Activated T-cell treated with anti-CD3 and anti-CD28 coated beads for 48 hours (primary cell): Measurements from ENCODE around the gene CIAO3.

ENCODE experiments used
- DNase-seq: peaks from one replicate; pipeline ENCODE4 v3.0.0-alpha.2; 2020; ENCODE audit warnings: low read depth

CIAO3 gene

DNA sequence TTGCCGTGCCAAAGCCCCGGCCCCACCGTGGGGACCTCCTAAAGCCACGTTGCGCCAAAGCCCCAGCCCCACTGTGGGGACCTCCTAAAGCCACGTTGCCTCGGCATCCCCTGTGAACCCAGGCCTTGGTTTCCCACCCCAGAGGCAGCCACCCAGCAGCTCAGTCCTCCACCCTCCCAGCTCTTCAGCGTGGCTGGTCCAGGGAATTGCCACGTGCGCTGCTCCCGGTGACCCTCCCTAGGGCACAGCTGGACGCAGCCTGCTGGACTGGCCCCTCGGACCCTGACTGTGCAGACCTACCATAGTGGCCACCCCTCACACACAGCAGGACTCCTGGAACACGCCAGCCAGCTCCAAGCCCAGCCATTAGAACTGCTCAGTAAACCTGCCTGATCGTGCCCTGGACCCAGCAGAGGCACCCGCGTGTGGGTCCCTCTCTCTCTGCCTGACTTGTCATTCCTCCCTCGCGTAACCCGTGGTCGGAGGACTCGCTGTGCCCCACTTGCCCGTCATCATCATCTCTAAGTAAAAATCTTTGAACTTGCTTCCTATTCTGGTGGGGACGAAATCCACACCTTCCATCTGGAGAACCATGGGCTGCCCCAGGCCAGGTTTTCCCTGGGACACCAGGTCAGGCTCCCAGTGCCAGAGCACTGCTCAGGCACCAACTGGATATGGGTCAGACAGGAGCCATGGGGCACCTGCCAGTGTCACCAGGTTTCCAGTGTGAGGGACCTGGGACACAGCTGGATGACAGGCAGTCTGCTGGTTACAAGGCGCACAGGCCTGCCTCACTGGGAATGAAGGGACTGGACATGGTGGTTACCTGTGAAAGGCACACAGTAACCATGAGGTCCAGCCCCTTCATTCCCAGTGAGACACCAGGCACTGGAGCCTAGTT is 5.6 kb downstream of the CIAO3 start:
- DNase-seq, result no peak

DNA sequence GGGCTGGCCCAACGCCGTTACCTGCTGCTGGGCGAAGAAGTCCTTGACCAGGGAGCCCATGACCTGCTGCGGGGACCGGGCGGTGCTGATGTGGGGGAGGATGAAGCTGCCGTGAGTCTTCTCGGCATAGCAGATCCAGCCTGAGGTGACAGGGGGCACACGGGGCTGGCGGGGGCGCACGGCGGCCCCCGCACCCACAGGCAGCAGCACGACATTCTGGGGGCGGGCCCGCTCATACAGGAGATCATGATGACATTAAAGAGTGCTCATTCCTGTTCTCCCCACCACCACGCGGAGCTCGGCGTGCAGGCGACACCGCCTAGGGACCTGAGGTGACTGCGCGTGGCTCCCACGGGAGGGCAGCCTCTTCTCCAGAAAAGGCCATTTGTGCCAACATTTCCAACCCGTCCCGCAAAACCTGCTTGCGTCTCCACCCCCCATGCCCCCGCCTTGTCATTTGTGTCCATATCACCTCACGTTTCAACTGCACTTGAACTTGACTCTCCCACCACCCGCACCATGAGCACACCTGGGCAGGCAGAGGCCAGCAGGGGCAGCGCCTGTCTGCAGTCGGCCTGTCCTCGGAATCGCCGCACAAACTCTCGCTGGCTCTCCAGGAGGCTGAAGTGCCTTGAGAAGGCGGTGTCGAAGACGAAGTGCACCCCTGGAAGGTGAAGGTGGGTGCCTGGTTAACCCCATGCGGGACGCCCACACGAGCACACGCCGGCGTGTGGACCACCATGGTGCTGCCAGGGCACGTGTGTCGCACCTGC is 6.4 kb downstream of the CIAO3 start:
- DNase-seq, result no peak

DNA sequence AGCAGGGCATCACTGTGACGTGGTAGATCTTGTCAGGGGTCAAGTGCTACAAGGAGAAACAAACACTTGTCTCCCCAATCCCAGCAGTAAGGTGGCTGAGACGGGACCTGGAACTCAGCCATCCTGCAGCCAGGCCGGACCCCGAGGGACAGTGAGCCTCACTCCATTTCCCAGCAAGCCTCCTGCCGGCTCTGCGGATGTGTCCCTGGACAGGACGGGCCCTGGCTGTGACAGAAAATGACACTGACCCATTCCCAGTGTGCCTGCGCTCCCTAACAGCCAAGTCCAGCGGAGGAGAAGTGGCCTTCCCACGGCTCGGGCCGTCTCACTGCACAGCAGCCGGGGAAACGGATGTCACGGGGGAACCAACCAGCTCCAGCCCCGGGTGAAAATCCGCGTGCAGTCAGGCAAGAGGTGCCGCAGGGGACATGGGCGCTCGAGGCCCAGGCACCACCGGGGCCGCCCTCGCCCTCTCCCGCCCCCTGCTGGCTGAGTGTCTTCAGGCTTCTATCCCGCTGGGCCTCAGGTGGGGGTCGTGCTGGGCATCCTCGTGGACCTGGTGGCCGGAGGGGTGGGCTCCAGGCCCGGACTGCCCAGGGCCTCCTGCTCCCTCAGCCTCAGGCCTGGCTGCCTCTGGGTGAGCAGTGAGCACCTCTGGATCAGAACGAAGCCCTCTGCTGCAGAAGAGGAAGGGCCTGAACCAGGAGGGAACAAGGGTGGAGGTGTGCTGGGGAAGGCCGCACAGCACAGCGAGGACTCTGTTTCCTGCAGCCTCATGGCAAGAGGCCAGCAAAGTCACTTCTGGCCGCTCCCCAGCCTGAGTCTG is 7.2 kb downstream of the CIAO3 start:
- DNase-seq, result peak; percentile 50

DNA sequence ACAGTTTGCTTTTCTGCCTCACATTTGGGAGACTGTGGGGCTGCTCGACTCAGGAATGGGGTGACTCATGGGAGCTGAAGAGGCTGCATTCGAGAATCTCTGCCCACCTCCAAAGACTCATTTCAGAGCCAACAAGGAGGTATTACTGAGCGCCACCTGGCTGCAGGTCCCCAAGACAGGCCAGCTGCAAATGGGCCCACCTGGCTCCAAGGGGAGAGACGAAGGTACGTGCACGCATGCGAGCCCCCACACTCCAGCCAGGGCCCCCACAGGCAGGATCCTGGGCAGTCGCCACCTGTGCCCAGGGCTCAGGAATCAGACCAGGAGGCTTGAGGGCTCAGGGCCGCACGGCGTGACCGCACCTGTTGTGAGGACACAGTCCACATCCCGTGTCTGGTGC is 7.9 kb downstream of the CIAO3 start:
- DNase-seq, result no peak

DNA sequence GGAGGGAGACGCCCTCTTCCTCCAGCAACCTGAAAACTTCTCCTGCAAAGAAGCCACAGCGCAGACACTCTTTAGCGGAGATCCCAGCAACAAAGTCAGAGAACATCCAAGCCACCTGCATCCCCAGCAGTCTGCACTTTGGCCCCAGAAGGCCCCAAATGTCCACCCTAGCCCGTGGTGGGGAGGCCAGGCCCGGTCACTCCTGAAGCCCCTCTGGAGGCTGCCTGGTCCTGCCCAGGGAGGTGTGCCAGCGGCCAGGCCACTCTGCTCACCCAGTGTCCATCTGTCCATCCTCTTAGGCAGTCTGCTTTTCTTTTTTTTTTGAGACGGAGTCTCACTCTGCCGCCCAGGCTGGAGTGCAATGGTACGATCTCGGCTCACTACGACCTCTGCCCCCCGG is 8.5 kb downstream of the CIAO3 start:
- no peak for DNase-seq

DNA sequence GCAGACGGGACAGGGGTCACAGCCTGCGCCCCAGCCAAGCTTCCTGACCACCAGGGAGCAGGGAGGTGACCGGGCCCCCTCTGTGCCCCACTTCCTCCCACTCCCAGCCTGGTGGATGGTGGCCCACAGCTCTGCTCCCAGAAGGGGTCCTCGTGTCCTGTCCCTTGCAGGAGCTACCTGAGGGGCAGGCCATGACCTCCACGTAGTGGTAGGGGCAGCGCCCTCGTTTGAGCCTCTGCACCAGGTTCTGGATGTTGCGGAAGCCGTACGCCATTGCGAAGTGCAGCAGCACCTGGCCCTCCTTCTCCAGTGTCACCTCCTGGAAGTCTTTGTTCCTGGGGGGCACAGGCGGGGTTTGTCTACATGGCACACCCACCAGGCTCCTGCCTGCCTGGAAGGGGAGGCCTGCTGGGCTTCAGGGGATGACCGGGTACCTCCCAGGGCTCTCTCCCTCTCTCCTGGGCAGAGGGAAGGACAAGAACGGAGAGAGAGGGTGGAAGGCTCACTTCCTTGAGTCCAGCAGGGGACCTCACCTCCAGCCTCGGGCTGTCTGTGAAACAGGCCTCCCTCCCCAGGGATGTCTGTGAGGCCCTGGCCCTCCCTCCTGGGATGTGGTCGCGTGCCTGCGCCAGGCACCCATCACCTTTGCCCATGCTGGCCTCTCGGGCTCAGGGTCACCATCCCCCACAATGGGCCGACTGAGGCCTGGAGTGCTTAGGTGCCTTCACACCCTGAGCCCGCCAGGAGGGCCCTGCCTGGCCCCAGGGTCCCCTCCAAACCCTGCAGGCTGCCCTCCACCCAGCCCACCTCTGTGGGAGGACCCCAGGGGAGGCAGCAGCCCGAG is 9.9 kb downstream of the CIAO3 start:
- no peak for DNase-seq

DNA sequence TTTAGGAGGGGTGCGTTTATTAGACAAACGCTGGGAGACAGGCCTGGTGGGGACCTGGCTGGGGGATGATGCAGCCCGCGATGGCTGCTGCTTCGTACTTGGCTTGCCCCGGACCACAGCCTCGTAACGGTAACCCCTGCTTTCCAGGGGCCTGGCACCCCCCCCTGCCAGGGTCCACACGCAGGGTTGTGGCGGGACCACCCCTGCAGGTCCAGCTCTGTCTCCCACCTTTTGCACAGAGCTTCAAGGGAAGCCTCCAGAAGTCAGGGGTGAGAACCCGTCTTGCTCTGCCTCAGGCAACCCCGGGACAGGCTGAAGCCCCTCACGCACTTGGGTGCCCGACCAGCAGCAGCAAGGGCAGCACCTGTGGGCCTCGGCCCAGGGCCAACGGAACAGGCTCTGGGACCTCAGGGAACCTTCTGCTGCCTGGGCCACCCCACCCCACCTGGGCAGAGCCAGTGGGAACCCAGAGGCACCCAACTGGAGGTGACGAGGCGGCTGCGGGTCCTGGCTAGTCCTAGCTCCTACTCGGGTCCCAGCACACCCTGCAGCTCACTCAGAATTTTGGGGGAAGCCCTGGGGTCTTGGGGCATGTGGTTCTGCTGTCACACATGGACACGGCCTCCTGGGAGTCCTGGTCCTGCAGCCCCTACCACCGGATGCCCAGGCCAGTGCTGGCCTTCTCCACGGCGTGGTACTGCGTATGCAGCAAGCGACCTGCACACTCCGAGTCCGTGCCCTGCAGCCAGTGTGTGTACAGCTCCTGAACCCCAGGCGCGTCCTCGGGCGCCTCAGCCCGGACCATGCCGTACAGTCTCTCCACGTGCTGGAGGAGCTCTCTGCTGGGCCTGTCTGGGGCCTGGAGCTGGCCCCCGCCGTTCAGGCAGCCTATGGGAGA is 10.8 kb downstream of the CIAO3 start:
- DNase-seq, result no peak

DNA sequence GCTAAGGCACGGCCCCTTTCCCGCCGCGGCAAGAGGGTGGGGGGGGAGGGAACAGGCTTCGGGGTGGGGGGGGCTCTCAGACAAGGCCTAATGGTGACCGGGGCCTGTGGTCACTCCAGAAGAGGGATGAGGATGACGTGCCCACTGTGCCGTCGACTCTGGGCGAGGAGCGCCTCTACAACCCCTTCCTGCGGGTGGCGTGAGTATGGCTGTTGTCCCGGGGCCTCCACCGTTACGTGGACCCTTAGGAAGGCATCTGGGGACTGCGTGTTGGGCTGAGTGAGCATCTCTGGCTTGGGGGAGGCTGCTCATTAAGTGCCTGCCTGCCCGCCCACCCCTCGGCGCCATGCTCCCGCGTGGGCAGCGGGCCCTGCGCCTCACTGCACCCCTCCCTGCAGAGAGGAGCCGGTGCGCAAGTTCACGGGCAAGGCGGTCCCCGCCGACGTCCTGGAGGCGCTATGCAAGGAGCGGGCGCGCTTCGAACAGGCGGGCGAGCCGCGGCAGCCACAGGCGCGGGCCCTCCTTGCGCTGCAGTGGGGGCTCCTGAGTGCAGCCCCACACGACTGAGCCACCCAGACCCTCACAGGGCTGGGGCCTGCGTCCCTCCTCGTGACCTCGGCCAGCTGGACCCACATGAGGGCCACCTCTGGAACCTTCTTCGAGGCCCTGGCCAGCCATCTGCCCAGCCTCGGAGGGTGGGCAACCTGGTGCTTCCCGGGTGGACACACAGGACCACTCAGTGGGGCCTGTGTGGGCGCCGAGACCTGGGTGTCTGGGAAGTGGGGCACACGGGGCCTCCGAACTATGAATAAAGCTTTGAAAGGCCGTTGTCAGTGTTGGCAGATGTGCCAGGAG is 11.7 kb downstream of the CIAO3 start:
- DNase-seq, result no peak

DNA sequence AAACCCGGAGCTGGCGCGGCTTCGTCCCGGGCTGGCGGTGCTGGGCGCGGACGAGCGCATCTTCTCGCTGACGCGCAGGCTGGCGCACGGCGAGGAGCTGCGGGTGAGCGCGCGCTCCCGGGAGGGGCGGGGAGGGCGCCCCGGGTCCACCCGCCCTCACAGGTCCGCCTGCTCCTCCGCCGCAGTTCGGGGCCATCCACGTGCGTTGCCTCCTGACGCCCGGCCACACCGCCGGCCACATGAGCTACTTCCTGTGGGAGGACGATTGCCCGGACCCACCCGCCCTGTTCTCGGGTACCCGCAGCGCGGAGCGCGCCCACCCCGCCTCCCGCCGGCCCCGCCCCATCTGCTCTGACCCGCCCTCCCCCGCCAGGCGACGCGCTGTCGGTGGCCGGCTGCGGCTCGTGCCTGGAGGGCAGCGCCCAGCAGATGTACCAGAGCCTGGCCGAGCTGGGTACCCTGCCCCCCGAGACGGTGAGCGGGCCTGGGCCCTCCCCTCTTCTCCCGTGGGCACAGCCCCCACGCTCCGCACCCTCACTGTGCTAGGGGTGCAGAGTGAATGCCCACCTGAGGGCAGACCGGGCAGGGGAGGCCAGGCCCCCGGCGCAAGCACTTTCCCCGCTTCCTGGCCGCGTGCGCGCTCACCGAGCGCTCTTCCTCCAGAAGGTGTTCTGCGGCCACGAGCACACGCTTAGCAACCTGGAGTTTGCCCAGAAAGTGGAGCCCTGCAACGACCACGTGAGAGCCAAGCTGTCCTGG is 12.5 kb downstream of the CIAO3 start:
- peak; percentile 66 for DNase-seq

DNA sequence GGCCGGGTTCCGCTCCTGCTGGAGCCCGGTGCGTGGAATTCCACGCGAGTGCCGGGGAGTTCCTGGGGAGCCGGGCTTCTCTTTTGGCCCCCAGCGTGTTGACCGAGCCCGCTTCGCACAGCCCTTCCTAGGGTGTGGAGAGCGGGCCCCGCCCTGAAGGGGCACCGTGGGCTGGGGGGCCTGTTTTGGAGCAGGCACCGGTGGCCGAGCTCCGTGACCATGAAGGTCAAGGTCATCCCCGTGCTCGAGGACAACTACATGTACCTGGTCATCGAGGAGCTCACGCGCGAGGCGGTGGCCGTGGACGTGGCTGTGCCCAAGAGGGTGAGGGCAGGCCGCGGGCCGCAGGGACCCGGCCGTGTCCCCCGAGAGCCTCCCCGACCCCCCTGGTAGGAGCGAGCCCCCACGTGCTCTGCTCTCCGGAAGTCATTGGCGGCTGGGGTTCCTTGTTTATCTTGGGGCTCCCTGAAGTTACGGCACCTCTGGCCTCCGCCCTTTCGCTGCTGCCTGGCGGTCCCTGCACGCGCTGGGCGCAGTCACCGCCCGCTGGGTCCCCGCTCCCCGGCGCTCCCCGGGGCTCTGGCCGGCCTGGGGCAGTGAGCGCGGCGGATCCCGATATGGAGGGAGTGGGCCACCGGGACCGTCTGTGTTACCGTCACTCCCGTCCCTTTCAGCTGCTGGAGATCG is 13.4 kb downstream of the CIAO3 start:
- DNase-seq, result no peak

DNA sequence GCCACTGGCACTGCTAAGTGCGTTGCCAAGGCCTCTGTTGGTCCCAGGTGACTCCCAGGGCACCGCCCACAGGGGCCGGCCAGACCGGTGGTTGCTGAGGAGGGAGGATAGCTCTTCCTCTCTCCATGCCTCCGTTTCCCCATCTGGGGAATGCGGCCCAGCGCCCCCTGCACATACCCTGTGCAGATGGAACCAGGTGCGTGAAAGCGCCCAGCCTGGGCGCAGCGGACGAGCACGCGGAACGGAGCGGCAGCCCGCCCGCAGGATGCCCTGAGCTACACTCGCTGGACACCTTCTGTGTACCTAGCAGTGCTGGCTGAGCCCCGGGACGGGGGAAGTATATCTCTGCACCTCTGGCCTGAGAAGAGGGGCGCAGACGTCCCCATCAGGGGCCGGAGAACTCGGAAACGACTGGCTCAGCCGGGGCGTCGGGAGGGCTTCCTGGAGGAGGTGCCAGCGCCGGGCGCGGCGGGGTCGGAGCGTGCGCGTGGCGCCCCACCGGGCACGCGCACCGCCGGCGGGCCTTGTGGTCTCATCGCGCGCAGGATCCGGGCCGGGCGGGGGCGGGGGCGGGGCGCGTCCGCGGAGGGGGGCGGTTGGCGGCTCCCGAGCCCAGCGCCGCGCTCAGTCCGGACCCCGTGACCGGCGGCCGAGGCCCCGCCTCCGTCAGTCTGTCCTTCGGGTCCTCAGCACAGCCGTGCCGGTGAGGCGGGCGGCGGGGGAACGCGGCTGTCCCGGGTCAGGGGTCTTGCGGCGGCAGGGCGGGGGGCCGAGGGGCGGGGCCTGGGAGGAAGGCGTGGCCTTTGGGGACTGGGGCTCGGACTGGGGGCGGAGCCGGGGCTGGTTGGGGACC is 14.1 kb downstream of the CIAO3 start, which contains the start of the genes CCDC78 and HAGHL:
Gene CCDC78, minus strand, starts transcription at position 6 of the 853 bp plus-strand sequence. CDS start 76 bp downstream, outside the sequence.
Gene HAGHL, plus strand, starts transcription at position 669 of the 853 bp plus-strand sequence. CDS start 404 bp downstream, outside the sequence.
- peak; percentile 70 for DNase-seq

DNA sequence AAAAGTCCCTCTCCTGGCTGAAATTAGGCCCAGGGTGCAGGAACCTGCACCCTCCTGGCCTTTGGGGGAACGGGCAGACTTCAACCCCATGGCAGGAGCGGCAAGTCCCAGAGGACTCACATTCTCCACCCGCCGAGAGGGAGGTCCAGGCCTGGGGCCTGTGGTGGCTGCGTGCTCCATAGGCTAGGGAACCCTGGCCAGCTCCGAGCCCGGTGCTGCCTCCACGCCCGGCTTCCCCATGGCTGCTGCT is 14.7 kb downstream of the CIAO3 start:
- no peak for DNase-seq

DNA sequence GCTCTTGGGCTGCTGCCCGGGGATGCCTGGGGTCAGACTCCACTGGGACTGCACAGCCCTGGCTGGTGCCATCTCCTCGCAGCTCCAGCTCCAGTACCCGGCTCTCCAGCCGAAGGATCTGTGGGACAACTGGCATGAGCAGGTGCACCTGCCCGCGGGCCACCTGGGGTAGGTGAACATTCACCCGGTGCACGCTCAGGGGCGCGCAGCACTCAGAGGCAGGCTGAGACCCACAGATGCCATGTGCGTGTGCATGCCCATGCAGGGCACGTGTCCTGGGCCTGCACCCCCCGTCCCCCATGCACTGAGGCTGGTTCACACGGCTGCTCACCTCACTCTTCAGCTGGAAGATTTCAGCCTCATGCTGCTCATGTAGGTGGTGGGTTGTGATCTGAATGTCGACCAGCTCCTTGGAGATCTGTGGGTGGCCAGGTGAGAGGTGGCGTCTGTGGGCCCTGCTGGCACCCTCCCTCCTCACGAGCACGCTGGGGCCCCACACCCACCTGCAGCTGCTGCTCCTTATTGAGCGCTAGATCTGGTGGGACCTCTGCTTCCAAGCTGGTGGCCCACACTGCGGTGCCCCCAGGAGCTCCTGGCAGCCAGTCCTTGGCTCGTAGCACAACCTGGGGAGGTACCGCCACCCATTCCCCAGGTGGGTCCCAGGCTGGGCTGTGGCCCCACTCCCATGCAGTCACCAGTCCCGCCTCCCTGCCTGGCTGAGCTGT is 15.2 kb downstream of the CIAO3 start:
- no peak for DNase-seq

DNA sequence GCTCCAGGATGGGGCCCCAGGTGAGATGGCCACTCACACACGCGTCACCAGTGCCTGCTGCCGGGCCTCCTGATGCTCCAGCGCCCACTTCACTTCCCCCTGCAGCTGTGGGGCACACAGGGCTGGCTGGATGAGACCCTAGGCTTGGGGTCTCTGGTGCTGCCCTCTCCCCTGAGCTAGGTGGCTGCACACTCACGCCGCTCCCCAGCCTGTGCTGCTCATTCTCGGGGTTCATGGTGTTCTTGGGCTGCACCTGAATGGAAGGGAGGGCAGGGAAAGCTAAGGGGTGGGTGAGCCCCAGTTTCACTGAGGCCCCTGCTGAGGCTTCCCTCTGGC is 15.8 kb downstream of the CIAO3 start:
- no peak for DNase-seq

DNA sequence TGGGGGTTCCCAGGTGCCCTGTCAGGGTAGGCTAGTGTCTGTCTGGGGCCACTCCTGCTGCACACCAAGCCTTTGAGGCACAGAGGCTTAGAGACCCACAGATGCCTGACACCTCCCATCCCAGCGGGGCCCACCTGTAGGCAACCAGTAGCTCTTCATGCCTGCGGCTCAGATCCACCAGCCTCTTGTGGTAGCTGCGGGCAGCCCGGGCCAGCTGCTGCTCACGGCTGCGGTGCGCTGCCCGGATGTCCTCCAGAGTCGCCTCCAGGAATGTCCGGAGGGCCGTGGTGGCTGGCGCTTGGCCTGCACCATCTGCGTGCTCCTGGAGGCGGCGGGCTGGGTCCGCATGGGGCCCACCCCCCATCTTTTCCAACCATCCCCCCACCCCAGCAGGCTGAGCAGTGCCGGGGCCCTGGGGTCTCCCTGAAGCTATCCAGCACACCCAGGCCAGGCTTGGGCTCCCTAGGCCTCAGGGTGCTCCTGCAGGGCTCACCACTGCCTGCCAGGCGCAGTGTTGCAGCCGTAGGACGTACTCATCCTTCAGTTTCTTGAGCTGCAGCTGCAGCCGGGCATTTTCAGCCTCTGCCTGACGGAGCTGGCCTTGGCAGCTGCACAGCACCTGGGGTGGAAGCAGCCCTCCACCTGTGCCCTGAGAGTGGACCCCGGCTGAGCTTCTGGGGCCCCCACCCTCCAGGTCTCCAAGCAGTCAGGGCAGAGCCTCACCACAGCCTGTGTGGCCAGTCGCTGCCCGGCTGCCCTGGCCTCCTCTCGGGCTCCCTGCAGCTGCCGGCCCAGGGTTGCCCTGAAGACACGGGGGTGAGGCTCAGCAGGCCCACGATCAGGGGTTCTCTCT is 16.4 kb downstream of the CIAO3 start:
- no peak for DNase-seq

DNA sequence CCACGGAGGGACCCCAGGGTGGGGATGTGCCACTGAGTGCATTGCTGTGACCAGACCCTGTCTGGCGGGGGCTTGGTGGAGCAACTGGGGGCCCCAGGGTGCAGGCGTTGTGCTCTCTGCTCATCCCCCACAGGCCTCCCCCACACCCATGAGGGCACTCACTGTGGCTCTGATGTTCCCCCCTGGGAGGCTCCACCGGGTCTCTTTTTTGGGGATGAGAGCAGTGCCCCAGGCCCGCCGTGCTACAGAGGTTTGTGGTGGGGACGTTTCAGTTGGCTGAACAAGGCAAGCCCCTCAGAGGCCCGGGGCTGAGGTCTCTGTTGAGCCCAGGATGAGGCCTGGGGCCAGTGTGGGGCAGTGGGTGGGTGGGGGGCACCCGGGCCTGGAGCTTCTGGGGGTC is 17.1 kb downstream of the CIAO3 start:
- DNase-seq, result no peak
